Parathyroid adenoma (tissue), 2 donors: ENCODE measurements around the gene DGKD.

Experiments used
- H2AFZ ChIP-seq: fragments of 300-600 bp; sonication (generic); one replicate; pipeline ENCODE4 v1.7.0; 2017; ENCODE audit warnings: antibody characterized with exemption, mild to moderate bottlenecking
- H3K27ac ChIP-seq: fragments of 300-600 bp; sonication (generic); one replicate; pipeline ENCODE4 v1.7.0; 2017
- H3K27me3 ChIP-seq: fragments of 300-600 bp; sonication (generic); one replicate; pipeline ENCODE4 v1.7.0; 2017; ENCODE audit warnings: low read length; ENCODE audit not compliant: control insufficient read depth, insufficient read depth
- H3K36me3 ChIP-seq: fragments of 300-600 bp; sonication (generic); one replicate; pipeline ENCODE4 v1.7.0; 2017; ENCODE audit warnings: low read length; ENCODE audit not compliant: control insufficient read depth, insufficient read depth
- H3K4me1 ChIP-seq: fragments of 300-600 bp; sonication (generic); one replicate; pipeline ENCODE4 v1.7.0; 2017; ENCODE audit warnings: control low read depth
- H3K4me2 ChIP-seq: fragments of 300-600 bp; sonication (generic); one replicate; pipeline ENCODE4 v1.7.0; 2017; ENCODE audit warnings: low read length
- H3K4me3 ChIP-seq: fragments of 300-600 bp; sonication (generic); one replicate; pipeline ENCODE4 v1.7.0; 2017; ENCODE audit warnings: low read depth, low read length
- H3K79me2 ChIP-seq: fragments of 300-600 bp; sonication (generic); one replicate; pipeline ENCODE4 v1.7.0; 2017; ENCODE audit warnings: control low read depth
- H3K9ac ChIP-seq: fragments of 300-600 bp; sonication (generic); one replicate; pipeline ENCODE4 v1.7.0; 2017; ENCODE audit warnings: mild to moderate bottlenecking
- H3K9me3 ChIP-seq: fragments of 300-600 bp; sonication (generic); one replicate; pipeline ENCODE4 v1.7.0; 2017; ENCODE audit warnings: low read length; ENCODE audit not compliant: control insufficient read depth
- CTCF ChIP-seq: fragments of 300-600 bp; sonication (generic); IDR thresholded peaks from one replicate; pipeline ENCODE4 v1.7.0; 2017; ENCODE audit warnings: antibody characterized with exemption, mild to moderate bottlenecking
- donor health status: primary hyperparathyroidism.

DGKD gene

DNA sequence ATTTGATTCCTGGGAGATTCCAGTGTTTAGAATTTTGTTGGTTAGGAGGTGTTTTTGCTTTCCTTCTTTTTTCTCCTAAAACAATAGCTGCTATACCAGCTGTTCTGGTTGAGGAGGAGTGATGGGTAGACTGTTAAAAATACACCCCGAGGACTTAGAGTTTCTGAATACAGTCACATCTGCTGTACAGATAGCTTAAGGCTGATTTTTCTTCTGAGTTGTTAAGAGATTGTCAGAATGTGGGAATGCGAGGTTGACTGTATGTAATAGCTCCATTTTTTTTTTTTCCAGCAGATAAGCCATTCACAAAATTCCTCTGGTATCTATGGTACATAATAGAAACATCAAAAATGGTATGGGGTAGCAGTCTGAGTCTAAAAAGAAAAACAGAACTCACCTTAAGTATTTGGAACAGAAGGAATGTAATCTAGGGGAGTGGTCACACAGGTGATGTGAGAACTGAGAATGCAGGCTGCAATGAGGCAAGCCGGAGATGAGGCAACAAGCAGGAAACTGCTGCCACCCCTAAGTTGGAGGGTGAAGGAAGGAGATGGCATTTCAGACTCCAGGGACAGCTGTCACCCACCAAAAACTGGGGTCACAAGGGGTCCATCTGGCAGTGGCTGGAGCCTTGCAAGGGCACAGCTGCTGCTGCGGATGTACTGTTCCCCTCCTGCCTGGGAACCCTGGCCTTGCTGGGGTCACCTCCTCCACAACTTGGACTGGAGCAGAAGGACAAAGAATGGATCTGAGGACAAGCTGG, 2.4 kb downstream of the DGKD start:
- Histone ChIP-seq H3K36me3 (no peaks in the 10 kb centered on the region), H2AFZ (no peak overlapping the region), H3K79me2 (peaks cover 8% of the 10 kb centered on the region), H3K4me3 (no peak overlapping the region), H3K4me1 (peaks cover 20% of the 10 kb centered on the region), H3K27me3 (no peaks in the 10 kb centered on the region), H3K4me2 (no peak overlapping the region), H3K9me3 (no peaks in the 10 kb centered on the region), H3K27ac (no peak overlapping the region), H3K9ac (no peak overlapping the region)
- no peak for TF ChIP-seq CTCF

GRCh38 chr2:233358335-233358734, 4.0 kb downstream of the DGKD start:
- TF ChIP-seq CTCF = no peak
- no peaks in the 10 kb centered on the region for H3K36me3 ChIP-seq
- peaks cover 8% of the 10 kb centered on the region for H3K79me2 ChIP-seq
- H2AFZ ChIP-seq = no peak overlapping the region
- H3K9ac ChIP-seq = no peak overlapping the region
- no peaks in the 10 kb centered on the region for H3K9me3 ChIP-seq
- no peak overlapping the region for H3K4me2 ChIP-seq
- no peak overlapping the region for H3K27ac ChIP-seq
- H3K4me1 ChIP-seq = peaks cover 20% of the 10 kb centered on the region
- no peaks in the 10 kb centered on the region for H3K27me3 ChIP-seq
- H3K4me3 ChIP-seq = no peak overlapping the region

DNA sequence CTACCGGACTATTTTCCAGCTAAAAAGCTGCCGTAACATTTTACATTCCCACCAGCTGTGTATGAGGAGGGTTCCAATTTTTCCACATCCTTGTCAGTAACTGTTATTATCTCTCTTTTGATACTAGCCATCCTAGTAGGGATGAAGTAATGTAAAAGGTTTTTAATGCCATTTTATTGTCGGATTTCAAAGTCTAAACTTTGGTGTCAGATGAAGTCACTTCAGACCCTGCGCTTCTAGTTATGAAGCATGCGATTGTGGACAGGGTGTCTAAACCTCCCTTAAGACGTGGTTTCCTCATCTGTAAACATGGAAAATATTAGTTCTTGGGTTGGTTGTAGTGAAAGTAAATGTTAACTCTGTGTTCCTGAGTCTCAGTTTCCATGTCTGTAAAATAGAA, 4.7 kb downstream of the DGKD start:
- no peak overlapping the region for H3K4me3 ChIP-seq
- no peak overlapping the region for H3K9ac ChIP-seq
- H3K27me3 ChIP-seq = no peaks in the 10 kb centered on the region
- H3K9me3 ChIP-seq = no peaks in the 10 kb centered on the region
- H3K27ac ChIP-seq = no peak overlapping the region
- H3K79me2 ChIP-seq = peaks cover 7% of the 10 kb centered on the region
- no peak overlapping the region for H3K4me2 ChIP-seq
- H3K36me3 ChIP-seq = no peaks in the 10 kb centered on the region
- H3K4me1 ChIP-seq = peaks cover 15% of the 10 kb centered on the region
- no peak overlapping the region for H2AFZ ChIP-seq
- TF ChIP-seq CTCF = no peak

DNA sequence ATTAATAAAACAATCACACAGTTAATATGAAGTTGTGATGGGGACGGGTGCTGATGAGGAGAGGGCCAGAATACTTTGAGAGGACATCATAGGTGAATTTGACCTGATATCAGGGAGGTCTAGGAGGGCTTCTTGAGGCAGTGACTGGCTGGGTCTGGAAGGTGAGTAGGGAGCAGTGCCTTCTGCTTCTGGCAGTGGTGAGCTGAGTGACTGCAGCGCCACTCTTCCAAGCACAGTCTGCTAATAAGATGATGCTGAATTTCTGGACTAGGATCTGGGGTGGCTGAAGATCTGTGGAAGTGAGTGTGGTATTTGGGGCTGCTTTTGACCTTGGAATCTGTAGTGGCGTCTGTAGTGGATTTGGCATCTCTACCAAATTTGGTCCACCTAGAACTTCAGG, 5.5 kb downstream of the DGKD start:
- no peak for TF ChIP-seq CTCF
- Histone ChIP-seq H3K9me3 (no peaks in the 10 kb centered on the region), H2AFZ (no peak overlapping the region), H3K9ac (no peak overlapping the region), H3K79me2 (peaks cover 6% of the 10 kb centered on the region), H3K27me3 (no peaks in the 10 kb centered on the region), H3K4me3 (no peak overlapping the region), H3K4me2 (no peak overlapping the region), H3K27ac (no peak overlapping the region), H3K4me1 (peaks cover 14% of the 10 kb centered on the region), H3K36me3 (no peaks in the 10 kb centered on the region)

- H3K9ac ChIP-seq = no peak overlapping the region
- H3K4me2 ChIP-seq = no peak overlapping the region
- no peak overlapping the region for H2AFZ ChIP-seq
- no peak overlapping the region for H3K27ac ChIP-seq
- no peaks in the 10 kb centered on the region for H3K36me3 ChIP-seq
- no peaks in the 10 kb centered on the region for H3K9me3 ChIP-seq
- H3K4me3 ChIP-seq = no peak overlapping the region
- H3K4me1 ChIP-seq = peaks cover 7% of the 10 kb centered on the region
- H3K27me3 ChIP-seq = no peaks in the 10 kb centered on the region
- H3K79me2 ChIP-seq = peaks cover 2% of the 10 kb centered on the region
- no peak for TF ChIP-seq CTCF
Measured at GRCh38 chr2:233360771-233361176, 6.5 kb downstream of the DGKD start.
